IMR-90 (cell line): ENCODE measurements around the gene DNAAF2. TPM values are rescaled to one million over a fixed set of nuclear protein-coding genes. Genes with fewer than 3 reads are reported as not detected.

Experiments
- CEBPB ChIP-seq: IDR thresholded peaks from 2 replicates; pipeline ENCODE4 v1.6.1; 2012; ENCODE audit warnings: low read depth, low read length, improper control_type of control experiment
- ELK1 ChIP-seq: fragments of 150-350 bp; IDR thresholded peaks from 2 replicates; pipeline ENCODE4 v1.6.1; 2016; ENCODE audit warnings: low read depth, mild to moderate bottlenecking, low read length, moderate library complexity, borderline replicate concordance
- polyA plus RNA-seq, 3 experiments: library from polyadenylated mRNA; depleted of rRNA; stranded (reverse); fragments of >200 nt; gene quantifications; 2 replicates each; pipeline ENCODE4 v1.2.3, GENCODE V29; 2012; ENCODE audit warnings: low replicate concordance in 1 of 3
- total RNA-seq: library from RNA; depleted of rRNA; stranded (reverse); fragments of >200 nt; gene quantifications from 2 replicates; pipeline ENCODE4 v1.2.3, GENCODE V29; 2012

The DNAAF2 gene
- total and polyA plus RNA-seq, 2 of the 4 experiments (the other 2 are of a cell fraction), result 4.1 to 4.7 TPM

GRCh38 chr14:49620182-49621113 is 14.6 kb downstream of the DNAAF2 start, which contains the start of the genes MGAT2 and RPL36AL (continued):
- TF ChIP-seq ELK1 (no peak), CEBPB (no peak)
